ENCODE measurements around the gene TBC1D22A. TPM values are rescaled to one million over a fixed set of nuclear protein-coding genes. Genes with fewer than 3 reads are reported as not detected.

Gene TBC1D22A
- total RNA-seq, 2 donors from 2014 or later, result 21.5 to 23.1 TPM

DNA sequence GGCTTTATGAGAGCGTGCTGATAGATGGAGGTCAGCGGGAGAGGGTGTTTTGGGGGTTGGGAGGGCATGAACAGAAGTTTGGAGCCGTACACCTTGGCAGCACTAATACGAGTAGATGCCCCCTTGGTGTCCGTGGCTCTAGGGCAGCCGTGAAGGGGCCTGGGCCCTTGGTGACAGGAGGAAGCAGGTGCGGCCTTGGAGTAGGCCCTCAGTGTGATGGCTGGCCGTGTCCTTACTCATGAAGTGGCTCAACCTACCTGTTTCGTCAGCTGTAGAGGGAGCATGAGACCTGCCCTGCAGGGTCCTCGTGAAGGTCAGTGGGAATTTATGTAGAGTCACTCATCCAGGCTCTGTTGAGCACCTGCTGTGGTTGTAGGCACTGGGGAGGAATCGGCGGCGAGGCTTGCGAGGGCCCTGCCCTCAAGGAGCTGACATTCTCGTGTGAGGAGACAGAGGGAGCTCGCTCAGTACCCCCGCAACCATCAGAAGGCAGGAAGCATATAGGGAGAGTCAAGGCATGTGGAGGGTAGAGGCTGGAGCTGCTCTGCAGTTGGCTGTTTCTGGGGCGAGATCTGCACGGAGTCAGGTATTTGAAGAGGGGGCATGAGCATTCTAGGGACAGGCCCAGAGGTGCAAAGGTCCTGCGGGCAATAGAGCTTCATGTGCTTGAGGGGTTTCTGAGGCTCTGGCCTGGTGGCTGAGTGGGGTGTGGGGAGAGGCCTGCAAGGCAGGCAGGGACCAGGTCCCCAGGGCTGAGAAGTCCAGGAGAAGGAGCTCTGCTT lies 39.6 kb downstream of the TBC1D22A start:
- no peak overlapping the region for H3K4me3 ChIP-seq
- H3K27me3 ChIP-seq, result no peaks in the 10 kb centered on the region
- peaks cover 0 to 8% of the 10 kb centered on the region in 2 donors for H3K36me3 ChIP-seq (replicated peaks in 1 of 2; ENCODE audit: insufficient read depth in 1 of 2, low read depth in 2 of 2)
- ATAC-seq, result no peak
- H3K9me3 ChIP-seq, result no peaks in the 10 kb centered on the region
- 94 to 95% methylated on average over 12 to 20 of the region's 20 CpGs for WGBS, 2 donors
- H3K27ac ChIP-seq, result no peak overlapping the region
- H3K4me1 ChIP-seq, result peaks cover 13% of the 10 kb centered on the region
- intact Hi-C loops (cut with DNase I), result no loop called here
- TF ChIP-seq CTCF (IDR thresholded peaks at IDR 0.05), result no peak
- no peak for TF ChIP-seq POLR2A (IDR thresholded peaks at IDR 0.05)
- no peak for DNase-seq

DNA sequence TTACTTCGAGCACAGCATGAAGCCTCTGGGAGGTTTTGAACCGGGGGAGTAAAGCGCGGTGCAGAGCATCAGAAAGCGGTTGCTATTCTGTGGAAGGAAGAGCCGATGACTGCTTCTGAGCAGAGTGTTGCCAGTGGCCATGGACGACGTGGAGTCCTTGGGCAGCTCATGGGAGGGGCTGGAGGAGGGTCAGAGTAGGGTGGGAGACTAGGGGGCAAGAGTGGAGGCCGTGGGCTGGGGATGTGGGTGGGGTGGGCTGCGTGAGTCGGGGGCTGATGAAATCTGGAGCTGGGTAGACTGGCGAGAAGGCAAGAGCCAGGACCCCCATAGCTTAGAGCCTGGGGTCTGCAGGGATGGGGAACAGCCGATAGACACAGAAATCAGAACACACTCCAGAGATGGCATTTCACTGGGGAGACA lies 40.2 kb downstream of the TBC1D22A start:
- ATAC-seq (no peak), DNase-seq (no peak)
- peaks cover 13% of the 10 kb centered on the region for H3K4me1 ChIP-seq
- no peaks in the 10 kb centered on the region for H3K27me3 ChIP-seq
- TF ChIP-seq POLR2A (IDR thresholded peaks at IDR 0.05) (no peak), CTCF (IDR thresholded peaks at IDR 0.05) (no peak)
- no peak overlapping the region for H3K4me3 ChIP-seq
- intact Hi-C loops (cut with DNase I), result no loop called here
- no peak overlapping the region for H3K27ac ChIP-seq
- no peaks in the 10 kb centered on the region for H3K9me3 ChIP-seq
- peaks cover 0 to 8% of the 10 kb centered on the region in 2 donors for H3K36me3 ChIP-seq (replicated peaks in 1 of 2; ENCODE audit: insufficient read depth in 1 of 2, low read depth in 2 of 2)
- WGBS, 2 donors, result 85 to 93% methylated on average over 13 of the region's 13 CpGs

GRCh38 chr22:46803031-46803880 lies 40.8 kb downstream of the TBC1D22A start:
- Histone ChIP-seq H3K4me3 (no peak overlapping the region), H3K36me3 (replicated peaks in 1 of 2; ENCODE audit: insufficient read depth in 1 of 2, low read depth in 2 of 2) (peaks cover 0 to 4% of the 10 kb centered on the region in 2 donors), H3K27ac (no peak overlapping the region), H3K27me3 (no peaks in the 10 kb centered on the region), H3K9me3 (no peaks in the 10 kb centered on the region), H3K4me1 (peaks cover 13% of the 10 kb centered on the region)
- WGBS, 2 donors, result 13 to 14% methylated on average over 13 to 28 of the region's 28 CpGs
- ATAC-seq (peak; percentile 67), DNase-seq (peak; percentile 55 to 65 (median 62))
- intact Hi-C loops (cut with DNase I), result no loop called here
- no peak for TF ChIP-seq POLR2A (IDR thresholded peaks at IDR 0.05)
- peak; percentile 78 to 95 (median 88) for TF ChIP-seq CTCF (IDR thresholded peaks at IDR 0.05)

DNA sequence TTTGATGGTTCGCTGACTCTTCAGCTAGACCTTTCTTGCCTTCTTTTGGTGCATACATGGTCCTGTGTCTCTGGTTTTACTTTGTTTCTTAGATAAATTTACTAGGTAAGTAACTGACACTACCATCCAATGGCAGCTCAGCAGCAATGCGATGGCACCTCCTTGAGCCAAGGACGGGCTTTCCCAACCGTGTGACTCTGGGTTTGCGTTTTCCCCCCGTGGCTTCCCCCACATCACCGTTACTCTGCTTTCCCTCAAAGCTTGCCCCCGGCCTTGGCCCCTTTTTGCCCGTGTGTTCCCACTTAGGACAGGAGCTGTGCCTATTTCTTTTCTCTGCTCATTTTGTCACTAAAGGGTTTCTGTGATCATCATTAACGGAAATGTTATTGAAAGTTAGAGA lies 41.5 kb downstream of the TBC1D22A start:
- H3K4me3 ChIP-seq, result no peak overlapping the region
- no peaks in the 10 kb centered on the region for H3K27me3 ChIP-seq
- DNase-seq (no peak), ATAC-seq (no peak)
- peaks cover 0 to 4% of the 10 kb centered on the region in 2 donors for H3K36me3 ChIP-seq (replicated peaks in 1 of 2; ENCODE audit: insufficient read depth in 1 of 2, low read depth in 2 of 2)
- intact Hi-C loops (cut with DNase I), result no loop called here
- 72 to 74% methylated on average over 10 of the region's 10 CpGs for WGBS, 2 donors
- TF ChIP-seq POLR2A (IDR thresholded peaks at IDR 0.05) (no peak), CTCF (IDR thresholded peaks at IDR 0.05) (no peak)
- H3K4me1 ChIP-seq, result peaks cover 8% of the 10 kb centered on the region
- no peak overlapping the region for H3K27ac ChIP-seq
- no peaks in the 10 kb centered on the region for H3K9me3 ChIP-seq
